ENCODE measurements around the gene PPIC.

PPIC gene

DNA sequence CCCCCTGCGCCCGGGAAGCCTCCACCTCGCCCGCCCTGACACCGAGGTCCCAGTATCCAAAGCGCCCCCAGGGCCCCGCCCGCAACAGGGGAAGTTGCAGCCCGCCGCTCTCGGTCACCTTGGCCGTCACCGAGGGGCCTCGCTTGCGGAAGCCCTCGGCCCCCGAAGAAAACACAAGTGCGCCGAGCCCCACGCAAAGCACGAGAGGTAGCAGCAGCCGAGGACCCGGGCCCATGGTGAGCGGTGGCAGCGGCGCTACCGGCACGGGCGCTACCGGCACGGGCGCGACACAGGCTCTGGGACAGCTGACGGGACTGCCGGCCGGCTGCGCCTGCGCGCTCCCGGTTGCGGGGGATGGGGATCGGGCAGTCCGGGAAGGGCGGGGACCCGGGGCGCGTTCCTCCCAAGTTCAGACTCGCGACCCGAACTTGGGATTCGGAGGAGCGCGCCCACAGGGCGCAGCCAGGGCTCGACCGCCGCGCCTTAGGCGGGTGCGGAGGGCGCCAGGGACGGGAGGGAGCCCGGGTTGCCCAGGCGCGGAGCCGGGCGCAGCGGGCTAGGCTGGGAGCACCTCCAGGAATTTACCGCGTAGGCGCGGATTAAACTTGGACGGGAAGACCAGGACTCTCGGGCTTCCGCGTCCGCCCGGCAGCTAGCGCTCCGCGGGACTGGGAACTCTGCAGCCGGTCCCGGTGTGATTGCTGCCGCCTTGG is at the start of gene PPIC:
PPIC (minus strand) TSS at position 335 of the 713 bp plus-strand sequence; CDS start at position 235, 100 bp downstream.
- peak; percentile 91 for DNase-seq

DNA sequence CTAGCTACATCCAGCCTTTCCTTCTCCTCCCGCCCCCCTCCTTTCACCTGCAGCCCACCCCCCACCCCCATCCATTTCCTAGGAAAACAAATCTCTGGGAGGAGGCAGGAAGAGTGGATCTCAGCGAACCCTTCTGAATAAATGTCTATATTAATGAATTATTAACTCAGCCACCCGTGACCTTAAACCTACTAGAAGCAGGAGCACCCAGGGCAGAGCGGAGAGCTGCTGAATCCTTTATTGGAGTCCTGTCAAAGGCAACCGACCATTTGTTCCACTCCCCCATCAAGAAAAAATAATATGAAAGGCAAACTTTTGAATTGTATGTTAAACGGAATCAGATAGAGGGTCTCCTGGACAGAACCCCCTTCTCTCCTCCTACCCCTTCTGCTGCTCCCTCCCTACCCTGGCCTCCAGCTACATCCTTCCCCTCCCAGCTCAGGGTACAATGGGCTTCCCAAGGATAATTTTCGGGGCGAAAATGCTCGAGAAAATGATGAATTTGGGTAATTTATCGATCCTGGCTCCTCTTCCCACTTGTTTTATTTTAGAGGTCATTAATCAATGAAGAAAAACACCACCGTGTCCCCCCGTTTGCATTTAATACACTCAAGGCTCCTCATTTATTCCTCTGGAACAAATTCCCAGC is 49.2 kb upstream of the PPIC start:
- no peak for DNase-seq

DNA sequence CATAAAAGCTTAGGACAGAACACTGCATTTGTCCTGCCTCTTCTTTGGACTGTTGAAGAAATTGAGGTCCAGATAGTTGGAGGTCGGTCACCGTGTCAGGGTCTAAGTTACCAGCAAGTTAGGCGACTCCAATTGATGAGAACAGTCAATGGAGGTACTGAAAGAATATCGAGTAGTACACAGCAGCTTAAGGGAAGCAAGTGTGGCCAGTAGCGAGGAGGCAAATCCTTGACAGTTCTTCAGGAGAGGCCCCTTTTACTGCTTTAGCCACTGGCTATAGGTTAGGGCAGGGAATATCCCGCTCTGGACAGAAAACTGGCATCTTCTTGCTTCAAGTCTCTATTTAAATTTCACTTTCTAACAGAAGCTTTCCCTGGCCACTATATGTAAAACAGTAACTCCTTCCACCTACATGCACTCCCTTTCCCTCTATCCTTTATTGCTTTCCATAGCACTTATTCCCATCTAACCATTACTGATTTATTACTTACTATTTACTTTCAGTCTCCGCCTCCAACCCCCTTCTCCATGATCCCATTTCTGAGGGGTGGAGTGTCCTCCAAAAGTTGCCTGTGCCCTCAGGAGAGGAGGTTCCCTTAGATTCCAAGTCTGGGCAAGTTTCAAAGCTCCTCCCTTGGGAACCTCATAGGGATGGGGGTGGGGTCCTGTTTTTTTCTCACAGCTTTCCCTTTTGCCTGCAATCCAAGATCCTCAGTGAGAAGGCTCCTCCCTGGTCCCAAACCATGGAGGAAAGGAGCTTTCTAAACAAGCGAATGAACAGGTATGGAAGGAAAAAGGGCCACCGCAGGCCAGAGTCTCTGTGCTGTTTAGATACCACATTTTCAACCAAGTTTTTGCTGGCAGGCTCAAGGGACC is 48.4 kb upstream of the PPIC start:
- peak; percentile 42 for DNase-seq

DNA sequence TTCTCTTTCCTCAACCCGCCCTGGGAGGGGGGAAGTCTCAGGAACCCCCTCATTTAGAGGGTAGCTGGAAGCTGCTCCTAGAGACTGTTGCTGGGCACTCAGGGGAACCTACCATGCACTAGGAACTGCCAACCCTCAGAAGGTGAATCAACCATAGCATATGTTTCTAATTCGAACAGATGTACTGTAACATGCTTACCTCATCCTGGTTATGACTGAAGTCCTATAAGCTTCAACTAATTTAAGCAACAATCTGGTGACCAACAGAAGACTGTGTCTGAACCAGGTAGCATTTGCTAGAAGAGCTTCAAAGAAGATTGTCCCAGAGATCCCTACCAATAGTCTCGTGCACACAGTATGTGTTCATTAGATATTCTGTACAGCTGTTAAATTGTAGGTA is 46.8 kb upstream of the PPIC start:
- peak; percentile 35 for DNase-seq

DNA sequence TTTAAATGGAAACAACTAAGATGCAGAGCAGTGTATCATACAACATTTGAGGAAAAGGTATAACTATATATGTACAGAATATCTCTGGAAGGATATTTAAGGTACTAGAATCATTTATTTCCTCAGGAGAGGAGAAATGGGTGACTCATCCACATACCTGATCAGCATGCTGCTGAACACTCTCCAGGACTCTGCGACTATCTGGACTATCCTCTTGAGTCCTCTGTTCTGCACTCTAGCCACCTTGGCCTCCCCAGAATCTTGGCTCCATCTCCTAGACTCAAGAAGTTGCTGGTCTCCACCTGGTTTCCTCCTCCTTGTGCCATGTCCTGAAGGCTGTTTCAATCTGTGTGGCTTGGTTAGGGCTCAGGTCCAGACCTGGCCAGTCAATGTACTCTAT is 43.7 kb upstream of the PPIC start:
- DNase-seq: no peak

DNA sequence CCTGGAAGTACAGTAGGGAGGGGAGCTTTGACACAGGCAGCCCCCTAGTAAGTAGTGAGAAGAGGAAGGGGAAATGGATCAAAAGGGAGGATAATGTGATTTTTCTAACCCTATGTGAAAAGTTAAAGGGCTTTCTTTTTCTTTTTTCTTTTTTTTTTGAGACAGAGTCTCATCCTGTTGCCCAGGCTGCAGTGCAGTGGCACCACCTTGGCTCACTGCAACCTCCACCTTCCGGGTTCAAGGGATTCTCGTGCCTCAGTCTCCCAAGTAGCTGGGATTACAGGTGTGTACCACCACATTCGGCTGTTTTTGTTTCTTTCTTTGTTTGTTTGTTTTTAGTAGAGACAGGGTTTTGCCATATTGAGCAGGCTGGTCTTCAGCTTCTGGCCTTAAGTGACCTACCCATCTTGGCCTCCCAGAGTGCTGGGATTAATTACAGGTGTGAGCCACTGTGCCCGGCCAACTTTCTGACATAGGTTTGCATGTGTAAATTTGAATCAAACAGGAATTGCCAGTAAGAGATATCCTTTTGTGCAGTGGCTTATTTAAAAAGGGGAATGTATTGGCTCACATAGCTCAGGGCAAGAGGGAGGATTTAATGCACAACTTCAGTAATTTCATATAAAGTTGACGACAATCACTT is 39.1 kb upstream of the PPIC start:
- no peak for DNase-seq

DNA sequence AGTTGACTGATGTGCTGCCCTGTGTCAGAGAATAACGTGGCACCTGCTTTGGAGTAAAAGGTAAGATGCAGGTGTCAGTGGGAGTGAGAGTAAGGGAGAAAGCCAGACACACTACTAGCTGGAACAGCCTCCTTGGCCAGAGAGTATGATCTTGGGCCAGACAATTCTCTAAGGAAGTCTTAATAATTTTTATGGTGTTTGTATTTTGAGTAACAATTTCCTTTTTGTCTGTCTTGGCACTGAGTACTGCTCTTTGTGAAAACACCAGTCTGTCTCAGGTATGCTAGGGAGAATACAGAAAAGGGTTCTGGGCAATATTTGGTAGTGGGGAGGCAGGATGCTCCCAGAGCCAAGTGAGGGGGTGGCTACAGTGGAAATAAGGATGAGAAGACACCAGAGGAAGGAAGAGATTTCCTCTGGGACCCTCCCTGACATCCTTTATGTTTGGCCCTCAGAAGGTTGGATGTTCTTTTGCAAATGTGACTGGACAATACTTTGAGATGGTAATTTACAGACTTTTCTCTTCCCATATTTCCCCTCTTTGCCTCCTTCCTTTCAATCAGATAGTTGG is 31.9 kb upstream of the PPIC start:
- no peak for DNase-seq

DNA sequence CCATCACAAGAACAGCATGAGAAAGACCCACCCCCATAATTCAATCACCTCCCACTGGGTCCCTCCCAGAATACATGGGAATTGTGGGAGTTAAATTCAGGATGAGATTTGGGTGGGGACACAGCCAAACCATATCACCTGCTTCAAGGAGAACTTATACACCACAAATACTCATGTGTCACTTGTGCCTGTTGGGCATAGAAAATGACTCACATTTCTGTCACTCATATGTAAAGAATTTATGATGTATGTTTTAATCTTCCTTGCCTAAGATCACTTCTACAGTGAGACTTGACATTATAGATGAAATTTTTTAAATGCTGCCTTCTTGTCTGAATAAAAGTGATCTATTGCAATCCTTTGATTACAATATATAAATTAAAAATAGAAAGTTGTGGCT is 29.5 kb upstream of the PPIC start:
- no peak for DNase-seq

DNA sequence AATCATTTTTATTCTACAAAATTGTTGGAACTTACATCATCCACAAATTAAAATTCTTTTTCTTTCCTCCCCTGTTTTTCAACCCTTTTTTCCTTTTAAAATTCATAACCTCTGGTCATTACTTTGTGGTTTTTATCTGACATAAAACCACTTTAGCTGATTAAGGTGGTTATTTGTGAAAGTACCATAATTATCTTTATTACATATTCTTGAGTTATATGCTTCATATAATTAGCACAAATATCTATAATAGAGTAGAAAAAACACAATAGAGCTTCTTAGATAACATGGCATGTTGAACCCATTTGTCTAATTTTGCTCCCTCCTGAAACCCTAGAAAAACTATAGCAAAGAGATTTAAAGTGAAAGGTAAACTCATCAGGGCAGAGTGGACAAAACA is 22.9 kb upstream of the PPIC start:
- peak; percentile 76 for DNase-seq

DNA sequence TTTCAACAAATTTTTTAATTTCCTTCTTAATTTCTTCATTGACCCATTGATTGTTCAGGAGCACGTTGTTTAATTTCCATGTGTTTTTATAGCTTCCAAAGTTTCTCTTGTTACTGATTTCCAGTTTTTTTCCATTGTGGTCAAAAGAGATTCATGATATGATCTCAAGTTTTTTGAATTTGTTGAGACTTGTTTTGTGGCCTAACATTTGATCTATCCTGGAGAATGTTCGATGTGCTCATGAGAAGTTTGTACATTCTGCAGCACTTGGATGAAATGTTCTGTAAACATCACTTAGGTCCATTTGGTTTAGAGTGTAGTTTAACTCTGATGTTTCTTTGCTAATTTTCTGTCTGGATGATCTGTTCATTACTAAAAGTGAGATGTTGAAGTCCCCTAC is 14.7 kb upstream of the PPIC start:
- no peak for DNase-seq

DNA sequence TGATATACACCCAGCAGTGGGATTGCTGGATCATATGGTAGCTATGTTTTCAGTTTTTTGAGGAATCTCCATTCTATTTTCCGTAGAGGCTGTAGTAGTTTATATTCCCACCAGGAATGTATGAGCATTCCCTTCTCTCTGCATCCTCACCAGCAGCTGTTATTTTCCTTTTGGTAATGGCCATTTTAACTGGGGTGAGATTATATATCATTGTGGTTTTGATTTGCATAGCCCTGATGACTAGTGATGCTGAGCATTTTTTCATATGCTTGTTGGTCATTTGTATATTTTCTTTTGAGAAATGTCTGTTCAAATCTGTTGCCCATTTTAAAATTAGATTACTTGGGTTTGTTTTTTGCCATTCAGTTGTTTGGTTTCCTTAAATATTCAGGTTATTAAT is 11.2 kb upstream of the PPIC start:
- DNase-seq: no peak

DNA sequence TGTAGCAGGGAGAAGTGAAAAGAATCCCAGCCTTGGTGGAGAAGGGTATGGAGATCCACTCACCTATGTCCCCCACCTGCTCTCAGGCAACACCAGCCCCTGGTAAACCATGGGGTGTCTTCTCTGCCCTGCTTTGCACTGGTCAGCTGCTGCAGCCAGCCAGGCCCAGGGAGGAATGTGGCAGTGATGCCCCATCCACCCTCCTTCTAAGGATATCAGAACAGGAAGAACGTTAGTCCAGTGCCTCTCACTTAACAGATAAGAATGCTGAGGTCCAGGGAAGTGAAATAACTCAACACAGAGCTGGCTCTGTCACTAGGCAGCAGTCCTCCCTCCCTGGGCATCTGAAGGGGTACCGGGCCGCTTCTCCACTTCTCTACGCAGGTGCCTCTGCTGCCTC is 9.7 kb upstream of the PPIC start:
- no peak for DNase-seq

DNA sequence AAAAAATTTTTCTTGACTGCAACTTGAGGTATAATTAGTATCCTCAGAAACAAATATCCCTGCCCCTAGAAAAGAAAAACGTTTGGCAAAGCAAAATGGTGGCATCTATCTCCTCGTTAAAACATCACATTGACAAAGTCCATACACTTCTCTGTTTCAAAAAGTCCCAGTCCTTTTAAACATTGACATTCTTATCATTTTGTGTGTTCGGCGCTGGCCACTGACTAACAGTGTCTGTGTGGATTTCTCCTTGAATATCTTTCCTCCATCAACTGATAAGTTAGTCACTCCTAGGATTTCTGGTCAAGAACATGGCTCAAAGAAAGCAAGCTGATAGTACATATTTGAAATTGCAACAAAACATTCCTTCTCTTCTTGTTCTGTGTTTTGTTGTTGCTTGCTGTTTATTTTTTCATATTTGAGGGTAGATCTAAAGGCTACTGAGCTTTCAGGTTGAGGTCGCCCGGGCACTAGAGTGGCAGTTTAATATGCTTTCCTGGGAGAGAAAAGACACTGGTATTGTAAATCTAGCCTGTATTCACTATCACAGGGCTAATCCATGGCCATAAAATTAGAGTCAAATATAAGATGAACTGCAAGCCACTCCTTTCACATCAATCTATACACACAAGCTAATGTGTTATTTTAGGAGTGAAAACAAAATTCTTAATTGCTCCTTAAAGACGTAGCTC is 8.5 kb upstream of the PPIC start:
- no peak for DNase-seq

DNA sequence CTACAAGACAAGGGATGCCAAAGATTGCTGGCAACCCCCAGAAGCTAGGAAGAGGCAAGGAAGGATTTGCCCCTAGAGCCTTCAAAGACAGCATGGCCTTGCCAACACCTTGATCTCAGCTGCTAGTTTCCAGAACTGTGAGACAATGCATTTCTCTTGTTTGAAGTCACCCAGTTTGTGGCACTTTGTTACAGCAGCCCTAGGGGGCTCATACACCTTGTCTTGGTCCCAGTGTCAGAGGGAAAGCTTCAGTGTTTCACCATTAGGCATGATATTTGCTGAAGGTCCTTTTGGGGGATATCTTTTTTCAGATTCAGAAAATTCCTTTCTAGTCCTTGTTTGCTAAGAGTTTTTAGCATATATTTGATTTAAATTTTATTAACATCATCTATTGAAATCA is 3.1 kb upstream of the PPIC start:
- DNase-seq: no peak

DNA sequence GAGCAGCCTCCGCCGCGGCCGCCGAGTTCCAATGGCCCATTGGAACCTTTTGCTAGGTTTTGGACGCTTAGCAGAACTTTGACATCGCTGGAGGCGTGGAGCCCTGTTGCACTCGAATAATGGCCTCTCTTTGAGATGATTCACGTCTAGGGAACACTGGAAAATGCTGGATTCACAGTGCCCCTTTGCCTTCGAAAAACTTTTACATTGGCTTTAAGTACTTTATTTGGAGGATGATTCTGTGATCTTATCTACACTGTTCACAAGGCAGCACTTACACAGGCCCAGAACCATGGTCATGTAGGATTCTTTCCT is 536 bp upstream of the PPIC start:
- no peak for DNase-seq

DNA sequence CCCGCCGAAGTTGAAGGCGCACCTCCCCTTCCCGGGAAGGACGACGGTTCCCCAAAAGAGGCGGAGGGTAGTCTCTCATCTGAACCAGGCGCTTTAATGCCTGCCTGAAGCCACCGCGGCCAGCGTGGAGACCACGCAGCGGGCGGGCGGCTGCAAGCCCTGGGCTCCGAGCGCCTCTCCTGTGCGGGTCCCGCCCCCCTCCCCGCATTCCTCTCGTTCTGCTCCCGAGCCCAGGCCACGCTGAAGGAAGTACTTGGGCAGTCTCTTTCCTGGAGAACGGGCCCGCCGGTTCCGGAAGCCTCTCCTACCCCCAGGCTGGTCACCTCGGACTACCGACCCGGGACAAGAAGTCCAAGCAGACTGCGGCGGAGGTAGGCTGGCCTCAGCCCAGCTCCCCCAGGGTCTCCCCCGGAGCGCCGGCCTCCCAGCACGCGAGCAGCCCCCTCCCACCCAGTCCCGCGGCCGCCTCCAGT is 571 bp downstream of the PPIC start:
- DNase-seq: peak; percentile 80

DNA sequence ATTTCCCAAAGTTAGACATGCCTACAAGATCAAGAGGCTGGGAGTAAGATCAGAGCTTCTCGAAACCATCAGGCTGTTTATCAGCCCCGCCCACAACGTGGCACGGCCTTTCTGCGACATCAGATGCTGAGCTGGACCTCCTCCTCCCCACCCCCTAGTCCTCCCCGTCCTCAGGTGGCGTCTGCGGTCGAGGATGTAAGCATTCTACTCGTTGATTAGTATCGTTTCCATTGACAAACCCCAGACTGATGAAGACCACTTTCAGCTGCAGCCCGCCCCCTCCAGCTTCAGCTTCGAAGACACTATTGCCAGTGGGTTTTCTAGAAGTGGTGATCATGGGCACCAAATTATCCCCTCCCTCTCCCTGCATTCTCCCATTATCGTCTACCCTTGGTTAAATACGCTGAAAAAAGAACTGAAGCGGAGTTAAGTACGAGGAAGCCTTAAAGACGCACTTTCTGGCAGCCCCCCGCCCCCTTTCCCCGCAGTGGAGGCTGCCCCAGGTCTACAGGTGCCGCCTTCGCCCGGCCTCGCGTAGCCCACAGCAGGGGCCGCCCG is 1.1 kb downstream of the PPIC start:
- DNase-seq: peak; percentile 79

DNA sequence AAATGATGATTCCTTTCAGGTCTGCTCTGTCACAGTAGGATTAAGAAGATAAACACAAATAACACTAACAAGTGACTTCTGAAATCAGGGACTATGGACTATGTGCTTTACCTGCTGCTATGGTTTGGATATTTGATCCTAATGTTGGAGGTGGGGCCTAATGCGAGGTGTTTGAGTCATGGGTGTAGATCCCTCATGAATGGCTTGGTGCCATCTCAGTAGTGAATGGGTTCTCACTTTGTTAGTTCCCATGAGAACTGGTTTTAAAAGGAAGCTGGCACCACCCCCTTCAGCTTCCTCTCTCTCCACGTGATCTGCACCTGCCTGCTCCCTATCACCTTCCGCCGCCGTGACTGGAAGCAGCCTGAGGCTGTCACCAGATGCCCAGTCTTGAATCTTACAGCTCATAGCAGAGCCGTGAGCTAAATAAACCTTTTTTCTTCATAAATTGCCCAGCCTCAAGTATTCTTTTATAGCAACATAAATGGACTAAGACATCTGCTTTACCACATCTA is 3.3 kb downstream of the PPIC start:
- peak; percentile 64 for DNase-seq

DNA sequence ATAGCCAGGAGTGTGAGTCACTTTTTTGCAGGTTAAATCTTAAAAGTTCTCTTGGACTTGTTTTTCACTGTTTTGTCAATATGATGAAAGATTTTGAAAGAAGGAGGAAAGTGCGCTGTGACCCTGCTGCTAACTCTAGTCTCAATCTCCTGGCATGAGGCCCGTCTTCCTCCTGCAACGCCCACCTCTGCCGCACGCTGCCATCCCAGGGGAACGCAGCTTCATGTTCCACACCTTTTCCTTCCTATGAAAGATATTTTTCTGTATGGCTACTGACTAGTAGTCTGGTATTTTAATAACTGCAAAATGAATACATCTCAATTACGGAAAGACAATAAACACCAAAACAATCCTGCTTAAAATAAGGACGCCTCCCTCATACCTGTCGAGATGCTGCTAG is 8.3 kb downstream of the PPIC start:
- no peak for DNase-seq

DNA sequence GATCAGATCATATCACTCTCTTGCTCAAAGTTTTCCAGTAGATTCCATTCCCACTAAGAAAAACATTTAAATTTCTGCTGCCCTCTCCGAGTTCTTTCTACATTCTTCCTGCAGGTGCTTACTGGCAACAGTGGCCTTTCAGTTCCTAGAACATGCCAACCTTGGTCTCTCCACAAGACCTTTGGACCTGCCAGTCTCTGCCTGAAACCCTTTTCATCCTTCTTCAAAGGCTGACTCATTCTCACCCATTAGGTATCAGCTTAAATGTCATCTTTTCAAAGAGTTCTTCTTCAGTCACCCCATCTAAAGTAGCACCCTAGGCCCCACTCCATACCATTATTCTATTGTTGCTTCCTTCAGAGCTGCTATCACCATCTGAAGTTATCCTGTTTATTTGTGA is 21.8 kb downstream of the PPIC start:
- DNase-seq: no peak

DNA sequence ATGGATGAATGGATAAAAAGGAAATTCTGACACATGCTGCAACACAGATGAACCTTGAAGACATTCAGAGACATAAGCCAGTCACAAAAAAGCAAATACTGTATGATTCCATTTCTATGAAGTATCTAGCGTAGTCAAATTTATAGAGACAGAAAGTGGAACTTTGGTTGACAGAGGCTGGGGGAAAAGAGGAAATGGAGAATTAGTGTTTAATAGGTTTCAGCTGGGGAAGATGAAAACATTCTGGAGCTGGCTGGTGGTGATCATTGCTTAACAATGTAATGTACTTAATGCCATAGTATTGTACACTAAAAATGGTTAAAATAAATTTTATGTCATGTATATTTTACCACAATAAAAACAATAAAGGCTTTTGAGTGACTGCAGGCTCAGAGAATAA is 24.2 kb downstream of the PPIC start:
- no peak for DNase-seq

DNA sequence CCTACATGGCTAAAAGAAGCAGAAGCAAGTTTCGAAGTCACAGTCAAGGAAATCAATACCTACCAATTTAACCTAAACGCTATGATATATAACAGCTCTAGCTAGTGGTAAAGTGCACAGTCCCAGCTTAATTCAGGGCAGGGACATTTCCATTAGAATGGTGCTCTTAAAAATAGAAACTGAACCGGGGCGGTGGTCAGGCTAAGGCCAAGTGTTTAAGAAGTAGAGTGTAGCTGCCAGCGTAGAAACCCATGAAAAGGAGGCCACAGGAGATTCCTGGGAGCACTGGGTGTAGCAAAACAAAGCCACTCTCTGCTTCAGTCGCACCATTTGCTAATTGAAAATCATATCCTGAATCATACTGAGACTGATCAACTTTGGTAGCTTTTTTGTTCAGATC is 28.8 kb downstream of the PPIC start:
- no peak for DNase-seq
